ENCODE data around the gene MRPL22. TPM values are rescaled to one million over a fixed set of nuclear protein-coding genes. Genes with fewer than 3 reads are reported as not detected.

MRPL22 gene
- total and polyA plus RNA-seq, 2 of the 13 experiments (the other 11 are each of a cell fraction or from before 2014, with no cell fraction given): 66.8 to 84.8 TPM

DNA sequence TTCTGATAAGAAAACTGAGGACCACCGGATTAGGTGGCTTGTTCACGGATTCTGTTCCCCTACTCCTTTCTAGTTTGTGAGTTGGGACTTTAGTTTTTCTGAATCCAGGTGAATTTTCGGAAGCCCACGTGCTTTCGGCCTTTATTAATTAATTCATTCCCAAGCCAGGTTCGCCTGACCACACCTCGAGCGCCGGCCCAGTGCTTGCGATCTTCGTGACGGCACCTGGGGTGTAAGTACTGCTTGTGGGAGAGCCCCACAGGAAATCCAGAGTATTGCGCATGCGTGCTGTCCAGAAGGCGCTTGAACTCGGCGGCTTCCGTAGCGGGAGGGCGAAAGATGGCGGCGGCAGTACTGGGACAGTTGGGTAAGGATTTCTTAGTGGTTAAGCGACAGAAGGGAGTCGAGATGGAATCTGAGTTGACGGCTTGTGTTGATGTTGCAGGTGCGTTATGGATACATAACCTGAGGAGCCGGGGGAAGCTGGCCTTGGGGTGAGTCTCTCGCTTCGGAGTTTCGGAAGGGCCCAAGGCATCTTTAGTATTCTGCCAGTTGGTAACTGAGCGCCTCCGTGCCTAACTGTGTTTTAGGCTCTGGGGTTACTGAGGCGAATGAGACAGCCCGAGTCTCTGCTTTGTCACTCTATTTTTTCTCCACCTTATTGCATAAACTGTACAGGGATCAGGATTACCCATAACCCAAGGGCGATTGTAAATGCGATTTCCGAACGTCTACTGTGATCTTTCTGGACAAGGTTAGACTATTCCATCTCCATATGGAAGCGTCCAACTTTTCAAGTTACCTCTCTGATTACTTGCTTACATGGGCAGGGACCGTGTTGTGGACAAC lies at the start of gene MRPL22 (continued):
- TF ChIP-seq, protein P1, sequence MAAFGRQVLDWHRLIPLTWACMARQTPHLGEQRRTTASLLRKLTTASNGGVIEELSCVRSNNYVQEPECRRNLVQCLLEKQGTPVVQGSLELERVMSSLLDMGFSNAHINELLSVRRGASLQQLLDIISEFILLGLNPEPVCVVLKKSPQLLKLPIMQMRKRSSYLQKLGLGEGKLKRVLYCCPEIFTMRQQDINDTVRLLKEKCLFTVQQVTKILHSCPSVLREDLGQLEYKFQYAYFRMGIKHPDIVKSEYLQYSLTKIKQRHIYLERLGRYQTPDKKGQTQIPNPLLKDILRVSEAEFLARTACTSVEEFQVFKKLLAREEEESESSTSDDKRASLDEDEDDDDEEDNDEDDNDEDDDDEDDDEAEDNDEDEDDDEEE (CRISPR knock-in tag; IDR thresholded peaks at IDR 0.05): peak; percentile 52; the same call in 1 of the 2 replicates
- TF ChIP-seq MEF2D (CRISPR knock-in tag; IDR thresholded peaks at IDR 0.05): no peak
- TF ChIP-seq ZNF292 (CRISPR knock-in tag; IDR thresholded peaks at IDR 0.05; ENCODE audit: borderline replicate concordance, low read depth): peak; percentile 41; the same call in 1 of the 2 replicates
- no peak; the same call in 1 of the 2 replicates for TF ChIP-seq ZZZ3 (CRISPR knock-in tag; IDR thresholded peaks at IDR 0.05; ENCODE audit: borderline replicate concordance)
- TF ChIP-seq ZNF724P (CRISPR knock-in tag; IDR thresholded peaks at IDR 0.05; ENCODE audit: borderline replicate concordance): no peak
- TF ChIP-seq, protein P2, sequence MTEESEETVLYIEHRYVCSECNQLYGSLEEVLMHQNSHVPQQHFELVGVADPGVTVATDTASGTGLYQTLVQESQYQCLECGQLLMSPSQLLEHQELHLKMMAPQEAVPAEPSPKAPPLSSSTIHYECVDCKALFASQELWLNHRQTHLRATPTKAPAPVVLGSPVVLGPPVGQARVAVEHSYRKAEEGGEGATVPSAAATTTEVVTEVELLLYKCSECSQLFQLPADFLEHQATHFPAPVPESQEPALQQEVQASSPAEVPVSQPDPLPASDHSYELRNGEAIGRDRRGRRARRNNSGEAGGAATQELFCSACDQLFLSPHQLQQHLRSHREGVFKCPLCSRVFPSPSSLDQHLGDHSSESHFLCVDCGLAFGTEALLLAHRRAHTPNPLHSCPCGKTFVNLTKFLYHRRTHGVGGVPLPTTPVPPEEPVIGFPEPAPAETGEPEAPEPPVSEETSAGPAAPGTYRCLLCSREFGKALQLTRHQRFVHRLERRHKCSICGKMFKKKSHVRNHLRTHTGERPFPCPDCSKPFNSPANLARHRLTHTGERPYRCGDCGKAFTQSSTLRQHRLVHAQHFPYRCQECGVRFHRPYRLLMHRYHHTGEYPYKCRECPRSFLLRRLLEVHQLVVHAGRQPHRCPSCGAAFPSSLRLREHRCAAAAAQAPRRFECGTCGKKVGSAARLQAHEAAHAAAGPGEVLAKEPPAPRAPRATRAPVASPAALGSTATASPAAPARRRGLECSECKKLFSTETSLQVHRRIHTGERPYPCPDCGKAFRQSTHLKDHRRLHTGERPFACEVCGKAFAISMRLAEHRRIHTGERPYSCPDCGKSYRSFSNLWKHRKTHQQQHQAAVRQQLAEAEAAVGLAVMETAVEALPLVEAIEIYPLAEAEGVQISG (CRISPR knock-in tag; IDR thresholded peaks at IDR 0.05): peak; percentile 90
- no peak for TF ChIP-seq FLYWCH1 (CRISPR knock-in tag; IDR thresholded peaks at IDR 0.05)
- peak; percentile 65; the same call in 1 of the 2 replicates for TF ChIP-seq DR1 (CRISPR knock-in tag; IDR thresholded peaks at IDR 0.05)
- TF ChIP-seq, protein P3, sequence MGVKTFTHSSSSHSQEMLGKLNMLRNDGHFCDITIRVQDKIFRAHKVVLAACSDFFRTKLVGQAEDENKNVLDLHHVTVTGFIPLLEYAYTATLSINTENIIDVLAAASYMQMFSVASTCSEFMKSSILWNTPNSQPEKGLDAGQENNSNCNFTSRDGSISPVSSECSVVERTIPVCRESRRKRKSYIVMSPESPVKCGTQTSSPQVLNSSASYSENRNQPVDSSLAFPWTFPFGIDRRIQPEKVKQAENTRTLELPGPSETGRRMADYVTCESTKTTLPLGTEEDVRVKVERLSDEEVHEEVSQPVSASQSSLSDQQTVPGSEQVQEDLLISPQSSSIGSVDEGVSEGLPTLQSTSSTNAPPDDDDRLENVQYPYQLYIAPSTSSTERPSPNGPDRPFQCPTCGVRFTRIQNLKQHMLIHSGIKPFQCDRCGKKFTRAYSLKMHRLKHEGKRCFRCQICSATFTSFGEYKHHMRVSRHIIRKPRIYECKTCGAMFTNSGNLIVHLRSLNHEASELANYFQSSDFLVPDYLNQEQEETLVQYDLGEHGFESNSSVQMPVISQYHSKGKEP (CRISPR knock-in tag; IDR thresholded peaks at IDR 0.05): no peak
- TF ChIP-seq ONECUT2 (CRISPR knock-in tag; IDR thresholded peaks at IDR 0.05): no peak
- no peak for TF ChIP-seq ZSCAN20 (CRISPR knock-in tag; IDR thresholded peaks at IDR 0.05; ENCODE audit: borderline replicate concordance)
- TF ChIP-seq, protein P4, sequence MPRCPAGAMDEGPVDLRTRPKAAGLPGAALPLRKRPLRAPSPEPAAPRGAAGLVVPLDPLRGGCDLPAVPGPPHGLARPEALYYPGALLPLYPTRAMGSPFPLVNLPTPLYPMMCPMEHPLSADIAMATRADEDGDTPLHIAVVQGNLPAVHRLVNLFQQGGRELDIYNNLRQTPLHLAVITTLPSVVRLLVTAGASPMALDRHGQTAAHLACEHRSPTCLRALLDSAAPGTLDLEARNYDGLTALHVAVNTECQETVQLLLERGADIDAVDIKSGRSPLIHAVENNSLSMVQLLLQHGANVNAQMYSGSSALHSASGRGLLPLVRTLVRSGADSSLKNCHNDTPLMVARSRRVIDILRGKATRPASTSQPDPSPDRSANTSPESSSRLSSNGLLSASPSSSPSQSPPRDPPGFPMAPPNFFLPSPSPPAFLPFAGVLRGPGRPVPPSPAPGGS (CRISPR knock-in tag; IDR thresholded peaks at IDR 0.05): peak; percentile 23; the same call in 1 of the 2 replicates
- TF ChIP-seq, protein P5, sequence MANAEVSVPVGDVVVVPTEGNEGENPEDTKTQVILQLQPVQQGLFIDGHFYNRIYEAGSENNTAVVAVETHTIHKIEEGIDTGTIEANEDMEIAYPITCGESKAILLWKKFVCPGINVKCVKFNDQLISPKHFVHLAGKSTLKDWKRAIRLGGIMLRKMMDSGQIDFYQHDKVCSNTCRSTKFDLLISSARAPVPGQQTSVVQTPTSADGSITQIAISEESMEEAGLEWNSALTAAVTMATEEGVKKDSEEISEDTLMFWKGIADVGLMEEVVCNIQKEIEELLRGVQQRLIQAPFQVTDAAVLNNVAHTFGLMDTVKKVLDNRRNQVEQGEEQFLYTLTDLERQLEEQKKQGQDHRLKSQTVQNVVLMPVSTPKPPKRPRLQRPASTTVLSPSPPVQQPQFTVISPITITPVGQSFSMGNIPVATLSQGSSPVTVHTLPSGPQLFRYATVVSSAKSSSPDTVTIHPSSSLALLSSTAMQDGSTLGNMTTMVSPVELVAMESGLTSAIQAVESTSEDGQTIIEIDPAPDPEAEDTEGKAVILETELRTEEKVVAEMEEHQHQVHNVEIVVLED (CRISPR knock-in tag; IDR thresholded peaks at IDR 0.05; ENCODE audit: borderline replicate concordance): peak; percentile 48; the same call in 1 of the 2 replicates
- TF ChIP-seq ZNF230 (CRISPR knock-in tag; IDR thresholded peaks at IDR 0.05): 0 out of 2 replicates have a peak, but pooled peaks have one; percentile 29
- TF ChIP-seq, protein P6, sequence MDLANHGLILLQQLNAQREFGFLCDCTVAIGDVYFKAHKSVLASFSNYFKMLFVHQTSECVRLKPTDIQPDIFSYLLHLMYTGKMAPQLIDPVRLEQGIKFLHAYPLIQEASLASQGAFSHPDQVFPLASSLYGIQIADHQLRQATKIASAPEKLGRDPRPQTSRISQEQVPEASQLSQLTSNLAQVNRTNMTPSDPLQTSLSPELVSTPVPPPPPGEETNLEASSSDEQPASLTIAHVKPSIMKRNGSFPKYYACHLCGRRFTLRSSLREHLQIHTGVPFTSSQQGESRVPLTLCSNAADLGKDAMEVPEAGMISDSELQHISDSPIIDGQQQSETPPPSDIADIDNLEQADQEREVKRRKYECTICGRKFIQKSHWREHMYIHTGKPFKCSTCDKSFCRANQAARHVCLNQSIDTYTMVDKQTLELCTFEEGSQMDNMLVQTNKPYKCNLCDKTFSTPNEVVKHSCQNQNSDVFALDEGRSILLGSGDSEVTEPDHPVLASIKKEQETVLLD (CRISPR knock-in tag; IDR thresholded peaks at IDR 0.05; ENCODE audit: low read depth): no peak
- no peak for TF ChIP-seq ZNF850 (CRISPR knock-in tag; conservative IDR thresholded peaks at IDR 0.05)
- no peak for TF ChIP-seq SOX5 (CRISPR knock-in tag; IDR thresholded peaks at IDR 0.05; ENCODE audit: borderline replicate concordance)
- TF ChIP-seq HNF4A (CRISPR knock-in tag; IDR thresholded peaks at IDR 0.05): no peak
